ENCODE results near the gene TEDDM1. TPM values are rescaled to one million over a fixed set of nuclear protein-coding genes. Genes with fewer than 3 reads are reported as not detected.

TEDDM1 gene, protein sequence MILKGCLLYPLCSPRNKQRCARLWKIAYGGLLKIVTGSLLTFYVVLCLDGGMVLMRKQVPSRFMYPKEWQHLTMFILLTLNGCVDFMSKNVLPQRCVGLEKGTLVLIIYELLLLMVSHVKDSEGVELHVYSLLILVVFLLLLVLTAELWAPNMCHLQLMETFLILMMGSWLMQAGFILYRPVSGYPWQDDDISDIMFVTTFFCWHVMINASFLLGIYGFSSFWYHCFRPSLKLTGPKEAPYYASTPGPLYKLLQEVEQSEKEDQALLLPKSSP
- polyA plus RNA-seq, result not detected in 3 replicates
- not detected for polyA plus RNA-seq (2011; ENCODE audit: low read depth)
- polyA plus RNA-seq (2011; cell fraction: cytosol; rRNA removed), result not detected in 2 replicates
- polyA plus RNA-seq (2011; cell fraction: nucleus; rRNA removed), result not detected in 2 replicates
- polyA plus RNA-seq (2012; ENCODE audit: low replicate concordance), result not detected in 2 replicates
- not detected in 3 replicates for polyA minus RNA-seq
- not detected for polyA minus RNA-seq (2011; cell fraction: cytosol; rRNA and poly(A)+ RNA removed)
- polyA minus RNA-seq (2011; cell fraction: nucleus; rRNA and poly(A)+ RNA removed), result not detected in 2 replicates

DNA sequence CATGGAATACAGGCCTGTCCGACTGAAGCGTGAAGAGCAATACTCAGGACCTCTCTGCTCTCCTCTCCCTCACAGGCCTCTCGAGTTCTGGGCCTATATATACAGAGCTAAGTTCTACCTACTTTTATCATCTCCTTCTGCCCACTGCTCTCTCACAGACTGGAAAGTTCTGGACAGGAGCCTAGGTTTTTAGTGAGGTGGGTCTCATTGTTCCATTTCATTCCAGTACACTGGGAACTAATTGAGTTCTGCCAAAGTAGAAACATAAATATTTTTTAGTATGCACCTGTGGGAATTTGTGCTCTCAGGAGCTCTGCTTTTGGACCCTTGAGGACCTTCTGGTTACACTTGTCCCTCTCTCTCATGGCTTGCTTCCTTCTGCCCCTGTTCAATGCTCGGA, at the start of gene TEDDM1:
TSS of gene TEDDM1 (minus strand) at position 101 of the 400 bp plus-strand sequence. CDS start 182 bp downstream, outside the sequence.
- Histone ChIP-seq H3K9me1 (ENCODE audit: control insufficient read depth, extremely low read depth, insufficient read depth, low read length) (no peaks in the 10 kb centered on the region), H3K27me3 (ENCODE audit: control insufficient read depth, extremely low read depth, insufficient read depth, low read length) (no peaks in the 10 kb centered on the region), H3K4me2 (ENCODE audit: control insufficient read depth, extremely low read depth, insufficient read depth, low read depth, low read length) (no peak within 1 kb of the TSS), H3K9ac (ENCODE audit: control insufficient read depth, extremely low read depth, insufficient read depth, low read length) (no peak within 1 kb of the TSS), H4K20me1 (ENCODE audit: control insufficient read depth, extremely low read depth, insufficient read depth, low read length) (no peaks in the 10 kb centered on the region), H3K4me3 (ENCODE audit: control insufficient read depth in 2 of 3, extremely low read depth in 1 of 3, insufficient read depth in 2 of 3, low read depth in 1 of 3, low read length in 3 of 3) (no peak within 1 kb of the TSS), H3K79me2 (ENCODE audit: control insufficient read depth, insufficient read depth, low read length) (no peaks in the 10 kb centered on the region), H3K4me1 (ENCODE audit: control insufficient read depth, extremely low read depth, insufficient read depth, low read length) (peaks cover 13% of the 10 kb centered on the region), H3K9me3 (ENCODE audit: control insufficient read depth, low read depth, low read length) (peaks cover 3% of the 10 kb centered on the region), H3K36me3 (ENCODE audit: control insufficient read depth in 2 of 2, extremely low read depth in 1 of 2, insufficient read depth in 2 of 2, low read length in 2 of 2) (no peaks in the 10 kb centered on the region), H2AFZ (ENCODE audit: control insufficient read depth, low read length) (no peak within 1 kb of the TSS), H3K27ac (ENCODE audit: control insufficient read depth, insufficient read depth, low read length) (no peak within 1 kb of the TSS)
- no peak for FAIRE-seq
- dilution Hi-C loops (cut with MboI; ENCODE audit: extremely low pct_ligation_motif_present, low sequenced_read_pairs), result no loop called here
- TF ChIP-seq EZH2 (IDR thresholded peaks at IDR 0.05; ENCODE audit: low read length), result no peak
- TF ChIP-seq CTCF (optimal IDR thresholded peaks at IDR 0.05 in 1 of 3, IDR thresholded peaks at IDR 0.05 in 1 of 3, conservative IDR thresholded peaks at IDR 0.05 in 1 of 3; ENCODE audit: extremely low read depth in 1 of 3, insufficient read depth in 2 of 3, low read length in 3 of 3), result no peak
- no peak for DNase-seq (ENCODE audit: low read depth, low spot score)

- no peak within 1 kb of the TSS for H2AFZ ChIP-seq (ENCODE audit: control insufficient read depth, low read length)
- DNase-seq (ENCODE audit: low read depth, low spot score), result no peak
- H3K27ac ChIP-seq (ENCODE audit: control insufficient read depth, insufficient read depth, low read length), result no peak within 1 kb of the TSS
- no peaks in the 10 kb centered on the region for H3K79me2 ChIP-seq (ENCODE audit: control insufficient read depth, insufficient read depth, low read length)
- TF ChIP-seq CTCF (optimal IDR thresholded peaks at IDR 0.05 in 1 of 3, IDR thresholded peaks at IDR 0.05 in 1 of 3, conservative IDR thresholded peaks at IDR 0.05 in 1 of 3; ENCODE audit: extremely low read depth in 1 of 3, insufficient read depth in 2 of 3, low read length in 3 of 3) (no peak), EZH2 (IDR thresholded peaks at IDR 0.05; ENCODE audit: low read length) (no peak)
- dilution Hi-C loops (cut with MboI; ENCODE audit: extremely low pct_ligation_motif_present, low sequenced_read_pairs), result no loop called here
- no peaks in the 10 kb centered on the region for H3K4me1 ChIP-seq (ENCODE audit: control insufficient read depth, extremely low read depth, insufficient read depth, low read length)
- no peaks in the 10 kb centered on the region for H3K9me1 ChIP-seq (ENCODE audit: control insufficient read depth, extremely low read depth, insufficient read depth, low read length)
- H4K20me1 ChIP-seq (ENCODE audit: control insufficient read depth, extremely low read depth, insufficient read depth, low read length), result no peaks in the 10 kb centered on the region
- no peaks in the 10 kb centered on the region for H3K27me3 ChIP-seq (ENCODE audit: control insufficient read depth, extremely low read depth, insufficient read depth, low read length)
- H3K9ac ChIP-seq (ENCODE audit: control insufficient read depth, extremely low read depth, insufficient read depth, low read length), result no peak within 1 kb of the TSS
- no peaks in the 10 kb centered on the region for H3K36me3 ChIP-seq (ENCODE audit: control insufficient read depth in 2 of 2, extremely low read depth in 1 of 2, insufficient read depth in 2 of 2, low read length in 2 of 2)
- H3K4me3 ChIP-seq (ENCODE audit: control insufficient read depth in 2 of 3, extremely low read depth in 1 of 3, insufficient read depth in 2 of 3, low read depth in 1 of 3, low read length in 3 of 3), result no peak within 1 kb of the TSS
- H3K4me2 ChIP-seq (ENCODE audit: control insufficient read depth, extremely low read depth, insufficient read depth, low read depth, low read length), result no peak within 1 kb of the TSS
- no peak for FAIRE-seq
- no peaks in the 10 kb centered on the region for H3K9me3 ChIP-seq (ENCODE audit: control insufficient read depth, low read depth, low read length)
These were observed 49.6 kb upstream of the TEDDM1 start, which contains the start of gene RGSL1 for GRCh38 chr1:182450087-182450486. TSS of gene RGSL1 (plus strand) at chr1:182450146. CDS start at chr1:182450166, 20 bp downstream.
